ENCODE results near the gene TMEM63A.
"Not testable (repeated sequence)": the region's sequence is repeated elsewhere in the genome, so short reads cannot be mapped to it uniquely, and the experiment has no call there.

Gene TMEM63A

DNA sequence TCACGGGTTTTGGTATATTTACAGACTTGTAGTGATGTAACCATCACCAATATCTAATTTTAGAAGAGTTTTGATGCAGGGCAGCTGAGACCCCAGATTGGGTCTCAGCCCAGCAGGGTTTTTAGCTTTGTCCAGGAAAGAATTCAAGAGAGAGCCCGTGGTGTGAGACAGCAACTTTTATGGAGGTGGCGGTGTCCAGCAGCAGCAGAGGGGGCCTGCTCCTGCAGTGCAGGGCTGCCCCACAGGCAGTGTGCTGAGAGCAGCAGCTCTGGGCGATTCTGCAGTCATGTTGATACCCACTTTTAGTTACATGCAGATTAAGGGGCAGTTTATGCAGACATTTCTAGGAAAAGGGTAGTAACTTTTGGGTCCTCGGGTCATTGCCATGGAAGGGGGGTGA lies 74.0 kb downstream of the TMEM63A start:
- Histone ChIP-seq H3K4me2 (ENCODE audit: low read length) (no peak overlapping the region), H3K4me1 (ENCODE audit: insufficient read depth, low read length, severe bottlenecking) (peaks cover 6% of the 10 kb centered on the region), H3K36me3 (ENCODE audit: insufficient read depth, low read length) (no peaks in the 10 kb centered on the region), H3K9me2 (ENCODE audit: low read depth, low read length) (no peaks in the 10 kb centered on the region), H3K4me3 (ENCODE audit: low read depth, low read length, poor library complexity, severe bottlenecking) (no peak overlapping the region), H4K20me1 (ENCODE audit: insufficient read depth, low read length) (no peaks in the 10 kb centered on the region), H2AFZ (ENCODE audit: low read length) (no peak overlapping the region), H3K27me3 (ENCODE audit: insufficient read depth, low read length) (no peaks in the 10 kb centered on the region), H3F3A (ENCODE audit: insufficient read depth, low read length) (no peaks in the 10 kb centered on the region), H3K9ac (ENCODE audit: low read length) (no peak overlapping the region), H3K27ac (ENCODE audit: low read depth, low read length, poor library complexity, severe bottlenecking) (no peak overlapping the region), H3K9me3 (ENCODE audit: low read length) (no peaks in the 10 kb centered on the region), H3K79me2 (ENCODE audit: insufficient read depth, low read length) (no peaks in the 10 kb centered on the region)
- no peak for TF ChIP-seq EZH2 (IDR thresholded peaks at IDR 0.05; ENCODE audit: borderline replicate concordance, low read length)
- TF ChIP-seq, protein P1, sequence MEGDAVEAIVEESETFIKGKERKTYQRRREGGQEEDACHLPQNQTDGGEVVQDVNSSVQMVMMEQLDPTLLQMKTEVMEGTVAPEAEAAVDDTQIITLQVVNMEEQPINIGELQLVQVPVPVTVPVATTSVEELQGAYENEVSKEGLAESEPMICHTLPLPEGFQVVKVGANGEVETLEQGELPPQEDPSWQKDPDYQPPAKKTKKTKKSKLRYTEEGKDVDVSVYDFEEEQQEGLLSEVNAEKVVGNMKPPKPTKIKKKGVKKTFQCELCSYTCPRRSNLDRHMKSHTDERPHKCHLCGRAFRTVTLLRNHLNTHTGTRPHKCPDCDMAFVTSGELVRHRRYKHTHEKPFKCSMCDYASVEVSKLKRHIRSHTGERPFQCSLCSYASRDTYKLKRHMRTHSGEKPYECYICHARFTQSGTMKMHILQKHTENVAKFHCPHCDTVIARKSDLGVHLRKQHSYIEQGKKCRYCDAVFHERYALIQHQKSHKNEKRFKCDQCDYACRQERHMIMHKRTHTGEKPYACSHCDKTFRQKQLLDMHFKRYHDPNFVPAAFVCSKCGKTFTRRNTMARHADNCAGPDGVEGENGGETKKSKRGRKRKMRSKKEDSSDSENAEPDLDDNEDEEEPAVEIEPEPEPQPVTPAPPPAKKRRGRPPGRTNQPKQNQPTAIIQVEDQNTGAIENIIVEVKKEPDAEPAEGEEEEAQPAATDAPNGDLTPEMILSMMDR (IDR thresholded peaks at IDR 0.05; ENCODE audit: low read length): no peak

DNA sequence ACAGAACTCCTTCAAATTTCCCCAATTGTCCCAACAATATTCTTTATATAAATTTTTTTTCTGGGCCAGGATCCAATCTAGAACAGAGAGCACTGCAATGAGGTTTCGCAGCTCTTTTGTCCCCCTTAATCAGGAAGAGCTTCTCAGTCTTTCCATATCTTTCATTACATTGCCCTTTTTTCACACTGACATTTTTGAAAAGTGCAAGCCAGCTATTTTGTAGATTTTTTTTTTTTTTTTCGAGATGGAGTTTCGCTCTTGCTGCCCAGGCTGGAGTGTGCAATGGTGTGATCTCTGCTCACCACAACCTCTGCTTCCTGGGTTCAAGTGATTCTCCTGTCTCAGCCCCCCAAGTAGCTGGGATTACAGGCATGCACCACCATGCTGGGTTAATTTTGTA lies 75.4 kb downstream of the TMEM63A start:
- H3F3A ChIP-seq (ENCODE audit: insufficient read depth, low read length); H3K4me2 ChIP-seq (ENCODE audit: low read length); H3K4me1 ChIP-seq (ENCODE audit: insufficient read depth, low read length, severe bottlenecking); H3K27ac ChIP-seq (ENCODE audit: low read depth, low read length, poor library complexity, severe bottlenecking); H3K27me3 ChIP-seq (ENCODE audit: insufficient read depth, low read length); H4K20me1 ChIP-seq (ENCODE audit: insufficient read depth, low read length); H3K36me3 ChIP-seq (ENCODE audit: insufficient read depth, low read length); H3K9me2 ChIP-seq (ENCODE audit: low read depth, low read length); H3K79me2 ChIP-seq (ENCODE audit: insufficient read depth, low read length); H3K9me3 ChIP-seq (ENCODE audit: low read length); H3K4me3 ChIP-seq (ENCODE audit: low read depth, low read length, poor library complexity, severe bottlenecking); H3K9ac ChIP-seq (ENCODE audit: low read length); H2AFZ ChIP-seq (ENCODE audit: low read length): not testable (repeated sequence)

DNA sequence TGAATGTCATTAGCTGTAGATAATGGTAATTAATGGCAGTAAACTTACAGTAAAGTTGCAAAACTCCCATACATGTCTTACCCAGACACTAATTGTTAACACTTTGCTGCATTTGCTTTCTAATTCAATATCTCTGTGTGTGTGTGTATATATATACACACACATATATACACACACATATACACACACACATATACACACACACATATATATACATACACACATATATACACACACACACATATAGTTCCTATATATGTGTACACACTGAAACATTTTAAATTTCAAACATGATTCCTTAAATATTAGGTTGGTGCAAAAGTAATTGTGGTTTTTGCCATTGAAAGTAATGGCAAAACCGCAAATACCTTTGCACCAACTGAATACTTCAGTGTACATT lies 75.9 kb downstream of the TMEM63A start:
- H4K20me1 ChIP-seq (ENCODE audit: insufficient read depth, low read length): no peaks in the 10 kb centered on the region
- H3K27ac ChIP-seq (ENCODE audit: low read depth, low read length, poor library complexity, severe bottlenecking): no peak overlapping the region
- no peak overlapping the region for H3K9ac ChIP-seq (ENCODE audit: low read length)
- no peaks in the 10 kb centered on the region for H3F3A ChIP-seq (ENCODE audit: insufficient read depth, low read length)
- TF ChIP-seq, protein P1 (IDR thresholded peaks at IDR 0.05; ENCODE audit: low read length): no peak
- no peak for TF ChIP-seq EZH2 (IDR thresholded peaks at IDR 0.05; ENCODE audit: borderline replicate concordance, low read length)
- H3K36me3 ChIP-seq (ENCODE audit: insufficient read depth, low read length): no peaks in the 10 kb centered on the region
- H3K4me3 ChIP-seq (ENCODE audit: low read depth, low read length, poor library complexity, severe bottlenecking): no peak overlapping the region
- H3K27me3 ChIP-seq (ENCODE audit: insufficient read depth, low read length): no peaks in the 10 kb centered on the region
- H3K9me3 ChIP-seq (ENCODE audit: low read length): no peaks in the 10 kb centered on the region
- H2AFZ ChIP-seq (ENCODE audit: low read length): no peak overlapping the region
- no peaks in the 10 kb centered on the region for H3K9me2 ChIP-seq (ENCODE audit: low read depth, low read length)
- no peak overlapping the region for H3K4me2 ChIP-seq (ENCODE audit: low read length)
- no peaks in the 10 kb centered on the region for H3K79me2 ChIP-seq (ENCODE audit: insufficient read depth, low read length)
- H3K4me1 ChIP-seq (ENCODE audit: insufficient read depth, low read length, severe bottlenecking): peaks cover 6% of the 10 kb centered on the region

DNA sequence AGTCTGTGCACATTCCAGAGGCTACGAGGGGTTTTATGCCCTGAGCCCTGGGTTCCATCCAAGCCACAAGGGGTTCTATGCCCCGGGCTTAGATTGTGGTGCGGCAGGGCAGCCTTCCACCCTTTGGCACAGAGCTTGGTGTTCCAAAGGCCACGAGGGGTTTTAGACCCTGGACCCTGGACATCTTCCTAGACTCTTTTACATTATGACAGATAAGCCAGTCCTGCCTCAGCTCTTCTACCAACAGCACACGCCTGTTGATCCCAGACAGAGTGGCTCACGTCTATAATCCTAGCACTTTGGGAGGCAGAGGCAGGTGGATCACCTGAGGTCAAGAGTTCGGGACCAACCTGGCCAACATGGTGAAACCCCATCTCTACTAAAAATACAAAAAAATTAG lies 81.0 kb downstream of the TMEM63A start:
- not testable (repeated sequence) for H3K4me3 ChIP-seq (ENCODE audit: low read depth, low read length, poor library complexity, severe bottlenecking); H3K27me3 ChIP-seq (ENCODE audit: insufficient read depth, low read length); H2AFZ ChIP-seq (ENCODE audit: low read length); H3K4me2 ChIP-seq (ENCODE audit: low read length); H3K9me2 ChIP-seq (ENCODE audit: low read depth, low read length); H3K9ac ChIP-seq (ENCODE audit: low read length); H3K9me3 ChIP-seq (ENCODE audit: low read length); H4K20me1 ChIP-seq (ENCODE audit: insufficient read depth, low read length); H3K36me3 ChIP-seq (ENCODE audit: insufficient read depth, low read length); H3K79me2 ChIP-seq (ENCODE audit: insufficient read depth, low read length); H3K27ac ChIP-seq (ENCODE audit: low read depth, low read length, poor library complexity, severe bottlenecking); H3K4me1 ChIP-seq (ENCODE audit: insufficient read depth, low read length, severe bottlenecking); H3F3A ChIP-seq (ENCODE audit: insufficient read depth, low read length)

DNA sequence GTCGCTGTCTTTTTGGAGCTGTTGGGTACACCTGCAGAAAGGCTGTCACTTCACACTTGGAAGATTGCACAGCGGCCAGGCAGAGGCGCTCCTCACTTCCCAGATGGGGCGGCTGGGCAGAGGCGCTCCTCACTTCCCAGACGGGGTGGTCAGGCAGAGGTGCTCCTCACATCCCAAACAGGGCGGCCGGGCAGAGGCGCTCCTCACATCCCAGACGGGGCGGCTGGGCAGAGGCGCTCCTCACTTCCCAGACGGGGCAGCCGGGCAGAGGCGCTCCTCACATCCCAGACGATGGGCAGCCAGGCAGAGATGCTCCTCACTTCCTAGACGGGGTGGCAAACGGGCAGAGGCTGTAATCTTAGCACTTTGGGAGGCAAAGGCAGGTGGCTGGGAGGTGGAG lies 86.1 kb downstream of the TMEM63A start:
- H2AFZ ChIP-seq (ENCODE audit: low read length); H3K79me2 ChIP-seq (ENCODE audit: insufficient read depth, low read length); H3F3A ChIP-seq (ENCODE audit: insufficient read depth, low read length); H3K4me1 ChIP-seq (ENCODE audit: insufficient read depth, low read length, severe bottlenecking); H4K20me1 ChIP-seq (ENCODE audit: insufficient read depth, low read length); H3K9ac ChIP-seq (ENCODE audit: low read length); H3K27ac ChIP-seq (ENCODE audit: low read depth, low read length, poor library complexity, severe bottlenecking); H3K4me3 ChIP-seq (ENCODE audit: low read depth, low read length, poor library complexity, severe bottlenecking); H3K4me2 ChIP-seq (ENCODE audit: low read length); H3K27me3 ChIP-seq (ENCODE audit: insufficient read depth, low read length); H3K9me2 ChIP-seq (ENCODE audit: low read depth, low read length): not testable (repeated sequence)
- Histone ChIP-seq H3K9me3 (ENCODE audit: low read length) (peaks cover 20% of the 10 kb centered on the region), H3K36me3 (ENCODE audit: insufficient read depth, low read length) (peaks cover 41% of the 10 kb centered on the region)

Data from OCI-LY1 (cell line).